Measurements from ENCODE around the gene SLIT3.

DNA sequence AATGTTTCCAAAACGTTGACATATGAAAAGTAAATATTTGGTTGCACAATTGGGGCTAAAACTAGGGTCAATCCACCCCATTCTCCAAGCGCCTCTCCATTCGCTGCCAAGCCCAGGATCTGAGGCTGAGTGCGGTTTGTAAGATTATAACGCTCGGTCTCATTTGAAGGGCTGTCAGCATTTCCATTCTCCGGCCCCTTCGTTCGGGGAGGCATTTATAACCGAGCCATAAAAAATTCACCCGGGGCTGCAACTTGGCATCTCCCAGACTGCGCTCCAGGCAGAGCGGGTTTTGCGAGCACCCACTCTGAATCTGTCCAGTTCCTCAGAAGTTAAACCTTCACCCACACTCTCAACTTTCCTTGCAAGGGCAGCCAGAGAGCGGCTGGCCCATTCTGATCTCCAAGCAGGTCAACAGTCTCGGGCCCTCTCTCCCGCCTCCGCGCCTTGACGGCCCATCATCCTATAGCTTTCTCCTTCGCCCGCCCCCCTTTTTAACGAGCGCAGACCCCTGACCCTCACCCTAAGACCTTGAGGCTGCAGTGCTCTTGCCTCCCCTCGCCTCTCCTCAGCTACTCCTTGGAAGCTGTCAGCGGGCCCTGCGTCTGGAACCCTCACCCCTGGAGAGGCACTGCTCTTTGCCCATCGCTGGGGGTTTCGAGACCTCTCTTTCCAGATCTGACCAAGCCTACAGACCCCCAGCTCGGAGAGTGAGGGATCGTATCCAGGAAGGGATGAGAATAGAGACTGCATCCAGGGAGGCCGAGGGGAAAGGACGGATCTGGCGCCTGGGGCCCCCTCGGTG, 1.1 kb downstream of the SLIT3 start:
- TF ChIP-seq, protein P1, sequence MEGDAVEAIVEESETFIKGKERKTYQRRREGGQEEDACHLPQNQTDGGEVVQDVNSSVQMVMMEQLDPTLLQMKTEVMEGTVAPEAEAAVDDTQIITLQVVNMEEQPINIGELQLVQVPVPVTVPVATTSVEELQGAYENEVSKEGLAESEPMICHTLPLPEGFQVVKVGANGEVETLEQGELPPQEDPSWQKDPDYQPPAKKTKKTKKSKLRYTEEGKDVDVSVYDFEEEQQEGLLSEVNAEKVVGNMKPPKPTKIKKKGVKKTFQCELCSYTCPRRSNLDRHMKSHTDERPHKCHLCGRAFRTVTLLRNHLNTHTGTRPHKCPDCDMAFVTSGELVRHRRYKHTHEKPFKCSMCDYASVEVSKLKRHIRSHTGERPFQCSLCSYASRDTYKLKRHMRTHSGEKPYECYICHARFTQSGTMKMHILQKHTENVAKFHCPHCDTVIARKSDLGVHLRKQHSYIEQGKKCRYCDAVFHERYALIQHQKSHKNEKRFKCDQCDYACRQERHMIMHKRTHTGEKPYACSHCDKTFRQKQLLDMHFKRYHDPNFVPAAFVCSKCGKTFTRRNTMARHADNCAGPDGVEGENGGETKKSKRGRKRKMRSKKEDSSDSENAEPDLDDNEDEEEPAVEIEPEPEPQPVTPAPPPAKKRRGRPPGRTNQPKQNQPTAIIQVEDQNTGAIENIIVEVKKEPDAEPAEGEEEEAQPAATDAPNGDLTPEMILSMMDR (conservative IDR thresholded peaks at IDR 0.05) = no peak
- no peak for TF ChIP-seq EZH2 (IDR thresholded peaks at IDR 0.05; ENCODE audit: low read depth)

All from PC-9 (cell line).